Kidney (tissue), 14 donors: ENCODE data around the gene SPATA9. TPM values are rescaled to one million over a fixed set of nuclear protein-coding genes. Genes with fewer than 3 reads are reported as not detected.

ENCODE experiments used
- DNase-seq, 5 donors: peaks; one replicate each; pipeline ENCODE4 v3.0.0-alpha.2; 2013 to 2020
- FAIRE-seq: peaks from 2 replicates; lab custom pipeline; 2012; peaks lifted over from hg19 to GRCh38; lab: Jason Lieb, UNC
- H3K27ac ChIP-seq, 2 donors: one replicate each; pipeline ENCODE4 v1.7.0; 2013; ENCODE audit warnings: low read depth in 2 of 2, low read length in 2 of 2, inconsistent platforms in 1 of 2
- H3K27me3 ChIP-seq: one replicate; pipeline ENCODE4 v1.7.1; 2013; ENCODE audit warnings: low read length, inconsistent platforms; ENCODE audit not compliant: control insufficient read depth, insufficient read depth
- H3K36me3 ChIP-seq, 3 donors: one replicate each; pipeline versions ENCODE4 v1.7.0 to v1.7.1; 2013; ENCODE audit warnings: low read length in 3 of 3, control low read depth in 1 of 3, inconsistent platforms in 1 of 3; ENCODE audit not compliant: insufficient read depth in 3 of 3, control insufficient read depth in 2 of 3
- H3K4me1 ChIP-seq, 3 donors: one replicate each; pipeline versions ENCODE4 v1.7.0 to v1.7.1; 2013; ENCODE audit warnings: low read length in 3 of 3, inconsistent platforms in 1 of 3, low read depth in 1 of 3; ENCODE audit not compliant: control insufficient read depth in 2 of 3, insufficient read depth in 2 of 3
- H3K4me3 ChIP-seq, 3 donors: one replicate each; pipeline versions ENCODE4 v1.7.0 to v1.8.1; 2013; ENCODE audit warnings: low read length in 3 of 3, control low read depth in 1 of 3, inconsistent platforms in 1 of 3
- H3K9ac ChIP-seq, 3 donors: one replicate each; pipeline versions ENCODE4 v1.7.0 to v1.7.1; 2013; ENCODE audit warnings: low read length in 3 of 3, control low read depth in 1 of 3, inconsistent platforms in 1 of 3
- H3K9me3 ChIP-seq, 3 donors: one replicate each; pipeline versions ENCODE4 v1.7.0 to v1.7.1; 2013; ENCODE audit warnings: low read length in 3 of 3, control low read depth in 1 of 3, inconsistent platforms in 1 of 3; ENCODE audit not compliant: control insufficient read depth in 2 of 3, insufficient read depth in 1 of 3
- intact Hi-C: fragments of 100-400 bp; cut with DNase I; formaldehyde crosslinking; loops from one replicate; pipeline ENCODE4 v1.11.1; 2022
- polyA plus RNA-seq: library from polyadenylated mRNA; stranded (reverse); fragments of 350-450 nt; fragmentation: Illumina TruSeq; extraction: RNeasy Lipid Tissue Mini Kit (QIAGEN cat#74804); gene quantifications from one replicate; pipeline ENCODE4 v1.2.3, GENCODE V29; 2014; ENCODE audit warnings: low read depth, low replicate concordance; ENCODE audit not compliant: insufficient read depth
- total RNA-seq: library from RNA; stranded (reverse); fragmentation: NEBNext Ultra II Directional; extraction: Animal tissue kit (Norgen Biotek cat#: 25700); gene quantifications from one replicate; pipeline ENCODE4 v1.2.1, GENCODE V29; 2021
- TF ChIP-seq, protein P1 (sequence below): IDR thresholded peaks from 3 replicates; pipeline ENCODE4 v1.5.1; 2012; ENCODE audit warnings: mild to moderate bottlenecking, moderate library complexity, borderline replicate concordance; ENCODE audit not compliant: insufficient read depth; ENCODE audit errors: extremely low read depth
- donor health status: control.
- donor health status: control.
- donor health status: control.
- donor health status: control.
- donor health status: control.
- donor health status: DM: yes; HTN: yes; CAD: no.
- donor health status: Normal renal cell carcinoma (clear cell type).

Gene SPATA9
- total and polyA plus RNA-seq, 2 donors from 2014 or later: 1.0 to 1.1 TPM

- FAIRE-seq (no peak), DNase-seq (no peak)
- Histone ChIP-seq H3K9me3 (no peaks in the 10 kb centered on the region), H3K9ac (no peak overlapping the region), H3K27ac (no peak overlapping the region), H3K4me3 (no peak overlapping the region), H3K27me3 (no peaks in the 10 kb centered on the region), H3K4me1 (peaks cover 4 to 7% (median 5%) of the 10 kb centered on the region in 3 donors), H3K36me3 (no peaks in the 10 kb centered on the region)
- intact Hi-C loops: no loop called here
- TF ChIP-seq, protein P1, sequence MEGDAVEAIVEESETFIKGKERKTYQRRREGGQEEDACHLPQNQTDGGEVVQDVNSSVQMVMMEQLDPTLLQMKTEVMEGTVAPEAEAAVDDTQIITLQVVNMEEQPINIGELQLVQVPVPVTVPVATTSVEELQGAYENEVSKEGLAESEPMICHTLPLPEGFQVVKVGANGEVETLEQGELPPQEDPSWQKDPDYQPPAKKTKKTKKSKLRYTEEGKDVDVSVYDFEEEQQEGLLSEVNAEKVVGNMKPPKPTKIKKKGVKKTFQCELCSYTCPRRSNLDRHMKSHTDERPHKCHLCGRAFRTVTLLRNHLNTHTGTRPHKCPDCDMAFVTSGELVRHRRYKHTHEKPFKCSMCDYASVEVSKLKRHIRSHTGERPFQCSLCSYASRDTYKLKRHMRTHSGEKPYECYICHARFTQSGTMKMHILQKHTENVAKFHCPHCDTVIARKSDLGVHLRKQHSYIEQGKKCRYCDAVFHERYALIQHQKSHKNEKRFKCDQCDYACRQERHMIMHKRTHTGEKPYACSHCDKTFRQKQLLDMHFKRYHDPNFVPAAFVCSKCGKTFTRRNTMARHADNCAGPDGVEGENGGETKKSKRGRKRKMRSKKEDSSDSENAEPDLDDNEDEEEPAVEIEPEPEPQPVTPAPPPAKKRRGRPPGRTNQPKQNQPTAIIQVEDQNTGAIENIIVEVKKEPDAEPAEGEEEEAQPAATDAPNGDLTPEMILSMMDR: no peak
These were observed 42.5 kb upstream of the SPATA9 start for GRCh38 chr5:95725071-95725820.

DNA sequence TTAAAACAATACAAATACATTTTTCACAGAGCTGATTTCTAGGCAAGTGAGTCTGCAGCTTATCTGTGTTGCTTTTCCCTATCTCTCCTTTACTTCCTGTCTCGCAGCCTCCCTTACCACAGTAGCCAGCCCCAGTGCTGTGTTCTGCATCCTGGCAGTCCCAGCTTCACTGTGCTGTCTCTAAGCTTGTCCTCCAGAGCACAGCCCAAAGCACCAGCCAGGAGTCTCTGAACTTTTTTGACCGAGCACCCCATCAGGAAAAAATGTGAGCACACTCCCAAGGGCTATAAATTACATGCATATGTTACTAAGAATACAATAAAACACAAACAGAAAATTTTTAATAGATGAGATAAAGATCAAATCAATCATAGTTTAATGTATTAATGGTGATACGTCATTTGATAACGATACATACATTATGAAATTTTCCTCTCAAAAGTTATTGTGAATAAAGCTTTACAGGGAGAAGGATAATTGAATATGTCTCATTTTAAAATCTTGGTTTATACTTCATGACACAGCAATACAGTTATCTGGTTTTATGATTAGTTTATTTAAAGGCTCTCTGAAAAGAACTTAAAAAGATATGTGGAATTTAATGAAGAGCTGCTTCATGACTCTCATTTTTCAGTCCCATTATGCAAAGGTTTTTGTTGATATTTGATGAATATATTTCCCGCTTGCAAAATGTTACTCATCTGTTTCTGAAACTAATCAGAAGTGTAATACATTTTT is 41.0 kb upstream of the SPATA9 start:
- peaks cover 4 to 7% (median 5%) of the 10 kb centered on the region in 3 donors for H3K4me1 ChIP-seq

GRCh38 chr5:95721582-95722295 is 38.9 kb upstream of the SPATA9 start:
- H3K27me3 ChIP-seq: no peaks in the 10 kb centered on the region
- no peak overlapping the region for H3K9ac ChIP-seq
- no peak for DNase-seq
- intact Hi-C loops: no loop called here
- H3K4me3 ChIP-seq: no peak overlapping the region
- no peak for FAIRE-seq
- no peak overlapping the region for H3K27ac ChIP-seq
- TF ChIP-seq, protein P1: no peak
- no peaks in the 10 kb centered on the region for H3K9me3 ChIP-seq
- peaks cover 0 to 3% (median 0%) of the 10 kb centered on the region in 3 donors for H3K4me1 ChIP-seq
- no peaks in the 10 kb centered on the region for H3K36me3 ChIP-seq

More for the DNA sequence above, 41.0 kb upstream of the SPATA9 start:
- Histone ChIP-seq H3K4me3 (no peak overlapping the region), H3K9ac (no peak overlapping the region), H3K36me3 (no peaks in the 10 kb centered on the region), H3K27me3 (no peaks in the 10 kb centered on the region), H3K27ac (no peak overlapping the region), H3K9me3 (no peaks in the 10 kb centered on the region)
- intact Hi-C loops: no loop called here
- FAIRE-seq (no peak), DNase-seq (no peak)
- TF ChIP-seq, protein P1: no peak
